ENCODE results near the gene IQCE. TPM values are rescaled to one million over a fixed set of nuclear protein-coding genes. Genes with fewer than 3 reads are reported as not detected.

Gene IQCE
- total RNA-seq, 1 experiment from 2014 or later, result 21.4 TPM

DNA sequence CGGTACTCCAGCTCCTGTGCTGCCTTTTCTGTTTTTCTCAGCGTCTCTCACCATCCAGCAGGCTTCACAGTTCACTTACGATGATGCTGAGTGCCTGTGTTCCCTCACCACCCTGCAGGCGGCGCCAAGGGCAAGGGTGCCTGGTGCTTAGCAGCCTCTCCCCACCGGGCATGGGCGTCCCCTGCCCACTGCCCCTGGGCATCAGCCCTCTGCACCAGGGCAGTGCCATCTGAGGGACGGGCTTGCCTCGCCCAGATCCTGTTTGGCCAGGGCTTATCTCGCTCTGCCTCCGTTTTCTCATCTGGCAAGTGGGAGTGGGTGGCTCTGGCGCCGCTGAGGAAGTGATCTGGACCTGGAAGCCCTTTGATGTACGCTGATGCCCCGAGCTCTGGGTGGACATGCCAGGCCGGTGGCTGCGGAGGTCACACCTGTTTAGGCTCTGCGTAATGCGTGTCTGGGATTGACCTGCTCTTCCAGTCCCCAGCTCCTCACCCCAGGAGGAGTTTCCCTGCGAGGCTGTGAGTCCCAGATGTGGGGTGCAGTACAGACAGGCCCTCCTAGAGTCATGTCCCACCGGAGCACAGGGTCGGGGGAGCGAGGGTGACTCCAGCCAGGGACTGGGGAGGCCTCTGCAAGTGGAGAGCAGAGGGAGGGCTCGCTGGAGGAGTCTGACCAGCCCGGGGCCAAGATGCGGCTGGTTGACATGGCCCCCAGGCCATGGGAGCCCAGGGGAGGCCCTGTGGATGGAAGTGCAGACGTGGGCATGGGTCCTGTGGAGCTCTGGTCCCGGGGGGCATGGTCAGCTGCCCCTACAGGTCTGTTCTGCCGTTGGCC is 84.8 kb downstream of the IQCE start:
- no peak overlapping the region for H3K27ac ChIP-seq (ENCODE audit: low read depth, low read length)
- DNase-seq (ENCODE audit: low read depth, low spot score), result no peak
- H3K36me3 ChIP-seq (ENCODE audit: control insufficient read depth in 1 of 2, insufficient read depth in 2 of 2, low read length in 2 of 2), result no peaks in the 10 kb centered on the region
- TF ChIP-seq, protein P1, sequence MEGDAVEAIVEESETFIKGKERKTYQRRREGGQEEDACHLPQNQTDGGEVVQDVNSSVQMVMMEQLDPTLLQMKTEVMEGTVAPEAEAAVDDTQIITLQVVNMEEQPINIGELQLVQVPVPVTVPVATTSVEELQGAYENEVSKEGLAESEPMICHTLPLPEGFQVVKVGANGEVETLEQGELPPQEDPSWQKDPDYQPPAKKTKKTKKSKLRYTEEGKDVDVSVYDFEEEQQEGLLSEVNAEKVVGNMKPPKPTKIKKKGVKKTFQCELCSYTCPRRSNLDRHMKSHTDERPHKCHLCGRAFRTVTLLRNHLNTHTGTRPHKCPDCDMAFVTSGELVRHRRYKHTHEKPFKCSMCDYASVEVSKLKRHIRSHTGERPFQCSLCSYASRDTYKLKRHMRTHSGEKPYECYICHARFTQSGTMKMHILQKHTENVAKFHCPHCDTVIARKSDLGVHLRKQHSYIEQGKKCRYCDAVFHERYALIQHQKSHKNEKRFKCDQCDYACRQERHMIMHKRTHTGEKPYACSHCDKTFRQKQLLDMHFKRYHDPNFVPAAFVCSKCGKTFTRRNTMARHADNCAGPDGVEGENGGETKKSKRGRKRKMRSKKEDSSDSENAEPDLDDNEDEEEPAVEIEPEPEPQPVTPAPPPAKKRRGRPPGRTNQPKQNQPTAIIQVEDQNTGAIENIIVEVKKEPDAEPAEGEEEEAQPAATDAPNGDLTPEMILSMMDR (IDR thresholded peaks at IDR 0.05 in 2 of 3, conservative IDR thresholded peaks at IDR 0.05 in 1 of 3; ENCODE audit: borderline replicate concordance in 1 of 3, insufficient read depth in 1 of 3, low read depth in 2 of 3, low read length in 2 of 3), result peak in 2 of 3 experiments; percentile 23 to 32; a peak in 3 of 6 replicates
- no peak for TF ChIP-seq TCF7L2 (IDR thresholded peaks at IDR 0.05; ENCODE audit: borderline replicate concordance, extremely low read depth, insufficient read depth, insufficient read length)
- H3K9ac ChIP-seq (ENCODE audit: low read length), result no peak overlapping the region
- no peaks in the 10 kb centered on the region for H3K79me2 ChIP-seq (ENCODE audit: insufficient read depth, low read length)
- BruUV-seq (replicated peaks), result no TSS peak
- peak; percentile 27; the same call in 1 of the 2 replicates for ATAC-seq
- ChIA-PET RAD21 (ENCODE audit: low non-redundant PET in 1 of 2, low total read pairs in 2 of 2, uncharacterized antibody in 2 of 2, unreplicated experiment in 2 of 2) (no interaction called here), POLR2A (interaction anchor here (0.7 kb wide), 1 partner anchor 10 kb away, joined by 4 read pairs; no protein-coding TSS in a partner anchor), CTCF (no interaction called here)
- H3K9me3 ChIP-seq (ENCODE audit: control insufficient read depth in 1 of 2, insufficient read depth in 1 of 2, low read depth in 1 of 2, low read length in 2 of 2), result no peaks in the 10 kb centered on the region
- peaks cover 17 to 25% of the 10 kb centered on the region in 2 experiments for H3K4me1 ChIP-seq (ENCODE audit: control insufficient read depth in 1 of 2, insufficient read depth in 2 of 2, low read length in 2 of 2)
- H3K9me2 ChIP-seq (ENCODE audit: insufficient read depth), result no peaks in the 10 kb centered on the region
- no peak overlapping the region for H3K4me3 ChIP-seq (replicated peaks in 1 of 2; ENCODE audit: low read depth in 1 of 2, low read length in 2 of 2)
- H3K27me3 ChIP-seq (ENCODE audit: insufficient read depth, low read length), result no peaks in the 10 kb centered on the region
- no peak overlapping the region for H2AFZ ChIP-seq (ENCODE audit: low read depth, low read length, poor library complexity, severe bottlenecking)
- intact Hi-C loops (cut with micrococcal nuclease), result no loop called here
- no peak overlapping the region for H3K4me2 ChIP-seq (ENCODE audit: low read length)
- no peaks in the 10 kb centered on the region for H4K20me1 ChIP-seq (ENCODE audit: insufficient read depth)

- no peak overlapping the region for H3K4me3 ChIP-seq (replicated peaks in 1 of 2; ENCODE audit: low read depth in 1 of 2, low read length in 2 of 2)
- no peak overlapping the region for H2AFZ ChIP-seq (ENCODE audit: low read depth, low read length, poor library complexity, severe bottlenecking)
- ChIA-PET CTCF (no interaction called here), RAD21 (ENCODE audit: low non-redundant PET in 1 of 2, low total read pairs in 2 of 2, uncharacterized antibody in 2 of 2, unreplicated experiment in 2 of 2) (no interaction called here), POLR2A (no interaction called here)
- no peaks in the 10 kb centered on the region for H3K79me2 ChIP-seq (ENCODE audit: insufficient read depth, low read length)
- H3K9me2 ChIP-seq (ENCODE audit: insufficient read depth), result no peaks in the 10 kb centered on the region
- ATAC-seq (no peak), DNase-seq (ENCODE audit: low read depth, low spot score) (no peak)
- H3K27ac ChIP-seq (ENCODE audit: low read depth, low read length), result no peak overlapping the region
- H3K36me3 ChIP-seq (ENCODE audit: control insufficient read depth in 1 of 2, insufficient read depth in 2 of 2, low read length in 2 of 2), result no peaks in the 10 kb centered on the region
- no peaks in the 10 kb centered on the region for H3K27me3 ChIP-seq (ENCODE audit: insufficient read depth, low read length)
- no TSS peak for BruUV-seq (replicated peaks)
- H3K4me2 ChIP-seq (ENCODE audit: low read length), result no peak overlapping the region
- H3K9ac ChIP-seq (ENCODE audit: low read length), result no peak overlapping the region
- peaks cover 17 to 25% of the 10 kb centered on the region in 2 experiments for H3K4me1 ChIP-seq (ENCODE audit: control insufficient read depth in 1 of 2, insufficient read depth in 2 of 2, low read length in 2 of 2)
- H4K20me1 ChIP-seq (ENCODE audit: insufficient read depth), result no peaks in the 10 kb centered on the region
- intact Hi-C loops (cut with micrococcal nuclease), result no loop called here
- H3K9me3 ChIP-seq (ENCODE audit: control insufficient read depth in 1 of 2, insufficient read depth in 1 of 2, low read depth in 1 of 2, low read length in 2 of 2), result no peaks in the 10 kb centered on the region
- TF ChIP-seq POLR2AphosphoS5 (IDR thresholded peaks at IDR 0.05; ENCODE audit: low read depth, low read length) (no peak), SRF (IDR thresholded peaks at IDR 0.05; ENCODE audit: low read depth) (no peak), CBX3 (IDR thresholded peaks at IDR 0.05; ENCODE audit: low read depth) (no peak), EGR1 (IDR thresholded peaks at IDR 0.05; ENCODE audit: low read depth) (no peak), FOSL1 (IDR thresholded peaks at IDR 0.05; ENCODE audit: low read depth) (no peak), ZFX (IDR thresholded peaks at IDR 0.05) (no peak)
- TF ChIP-seq, protein P2, sequence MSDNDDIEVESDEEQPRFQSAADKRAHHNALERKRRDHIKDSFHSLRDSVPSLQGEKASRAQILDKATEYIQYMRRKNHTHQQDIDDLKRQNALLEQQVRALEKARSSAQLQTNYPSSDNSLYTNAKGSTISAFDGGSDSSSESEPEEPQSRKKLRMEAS (IDR thresholded peaks at IDR 0.05), result no peak
- TF ChIP-seq, protein P1 (IDR thresholded peaks at IDR 0.05 in 2 of 3, conservative IDR thresholded peaks at IDR 0.05 in 1 of 3; ENCODE audit: borderline replicate concordance in 1 of 3, insufficient read depth in 1 of 3, low read depth in 2 of 3, low read length in 2 of 3), result no peak
- TF ChIP-seq, protein P3, sequence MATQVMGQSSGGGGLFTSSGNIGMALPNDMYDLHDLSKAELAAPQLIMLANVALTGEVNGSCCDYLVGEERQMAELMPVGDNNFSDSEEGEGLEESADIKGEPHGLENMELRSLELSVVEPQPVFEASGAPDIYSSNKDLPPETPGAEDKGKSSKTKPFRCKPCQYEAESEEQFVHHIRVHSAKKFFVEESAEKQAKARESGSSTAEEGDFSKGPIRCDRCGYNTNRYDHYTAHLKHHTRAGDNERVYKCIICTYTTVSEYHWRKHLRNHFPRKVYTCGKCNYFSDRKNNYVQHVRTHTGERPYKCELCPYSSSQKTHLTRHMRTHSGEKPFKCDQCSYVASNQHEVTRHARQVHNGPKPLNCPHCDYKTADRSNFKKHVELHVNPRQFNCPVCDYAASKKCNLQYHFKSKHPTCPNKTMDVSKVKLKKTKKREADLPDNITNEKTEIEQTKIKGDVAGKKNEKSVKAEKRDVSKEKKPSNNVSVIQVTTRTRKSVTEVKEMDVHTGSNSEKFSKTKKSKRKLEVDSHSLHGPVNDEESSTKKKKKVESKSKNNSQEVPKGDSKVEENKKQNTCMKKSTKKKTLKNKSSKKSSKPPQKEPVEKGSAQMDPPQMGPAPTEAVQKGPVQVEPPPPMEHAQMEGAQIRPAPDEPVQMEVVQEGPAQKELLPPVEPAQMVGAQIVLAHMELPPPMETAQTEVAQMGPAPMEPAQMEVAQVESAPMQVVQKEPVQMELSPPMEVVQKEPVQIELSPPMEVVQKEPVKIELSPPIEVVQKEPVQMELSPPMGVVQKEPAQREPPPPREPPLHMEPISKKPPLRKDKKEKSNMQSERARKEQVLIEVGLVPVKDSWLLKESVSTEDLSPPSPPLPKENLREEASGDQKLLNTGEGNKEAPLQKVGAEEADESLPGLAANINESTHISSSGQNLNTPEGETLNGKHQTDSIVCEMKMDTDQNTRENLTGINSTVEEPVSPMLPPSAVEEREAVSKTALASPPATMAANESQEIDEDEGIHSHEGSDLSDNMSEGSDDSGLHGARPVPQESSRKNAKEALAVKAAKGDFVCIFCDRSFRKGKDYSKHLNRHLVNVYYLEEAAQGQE (IDR thresholded peaks at IDR 0.05; ENCODE audit: low read depth), result no peak
These were observed 85.4 kb downstream of the IQCE start for GRCh38 chr7:2644220-2644561.
